Mesothelial cell of epicardium (in vitro differentiated cells): ENCODE results near the gene TFR2. TPM values are rescaled to one million over a fixed set of nuclear protein-coding genes. Genes with fewer than 3 reads are reported as not detected.

Experiments
- DNase-seq, 2 experiments: peaks; one replicate each; pipeline ENCODE4 v3.0.0; 2021; ENCODE audit warnings: low spot score in 2 of 2; ENCODE audit not compliant: unreplicated experiment in 2 of 2
- H3K27ac Mint-ChIP-seq: 2 replicates; pipeline ENCODE4 v1.8.0; 2021; ENCODE audit warnings: mixed read lengths
- H3K27me3 Mint-ChIP-seq: 2 replicates; pipeline ENCODE4 v1.8.0; 2021; ENCODE audit warnings: low read depth, mixed read lengths
- H3K36me3 Mint-ChIP-seq: 2 replicates; pipeline ENCODE4 v1.8.0; 2021; ENCODE audit warnings: mixed read lengths
- H3K4me1 Mint-ChIP-seq: 2 replicates; pipeline ENCODE4 v1.8.0; 2021; ENCODE audit warnings: mixed read lengths
- H3K4me3 Mint-ChIP-seq: 2 replicates; pipeline ENCODE4 v1.8.0; 2021; ENCODE audit warnings: mild to moderate bottlenecking, moderate library complexity, mixed read lengths
- H3K9me3 Mint-ChIP-seq: 2 replicates; pipeline ENCODE4 v1.8.0; 2021; ENCODE audit warnings: mixed read lengths
- CTCF ChIP-seq: fragments of 200-600 bp; sonication (generic); IDR thresholded peaks from one replicate; pipeline ENCODE4 v1.5.0; 2021; ENCODE audit warnings: antibody characterized with exemption; ENCODE audit not compliant: unreplicated experiment
- total RNA-seq: library from RNA; stranded (reverse); gene quantifications from 3 replicates; pipeline ENCODE4 v1.2.1, GENCODE V29; 2021

Gene TFR2
- total RNA-seq, 1 donor from 2014 or later: 0.54 TPM

- no peak for DNase-seq
- TF ChIP-seq CTCF: no peak
- peaks cover 7% of the 10 kb centered on the region for H3K36me3 Mint-ChIP-seq
- no peaks in the 10 kb centered on the region for H3K9me3 Mint-ChIP-seq
- H3K4me1 Mint-ChIP-seq: peaks cover 25% of the 10 kb centered on the region
- H3K4me3 Mint-ChIP-seq: no peak within 1 kb of the TSS
- no peak within 1 kb of the TSS for H3K27ac Mint-ChIP-seq
- H3K27me3 Mint-ChIP-seq: no peaks in the 10 kb centered on the region
Observed at GRCh38 chr7:100573691-100574361, 67.5 kb downstream of the TFR2 start, which contains the start of gene SAP25. Gene SAP25 (minus strand): TSS chr7:100573900. CDS start chr7:100573742, 158 bp downstream.

GRCh38 chr7:100572949-100573675, 68.2 kb downstream of the TFR2 start:
- Mint-ChIP-seq H3K4me3 (no peak overlapping the region), H3K27me3 (no peaks in the 10 kb centered on the region), H3K27ac (no peak overlapping the region), H3K4me1 (peaks cover 29% of the 10 kb centered on the region), H3K36me3 (peaks cover 7% of the 10 kb centered on the region), H3K9me3 (no peaks in the 10 kb centered on the region)
- no peak for DNase-seq
- no peak for TF ChIP-seq CTCF

- Mint-ChIP-seq H3K27me3 (no peaks in the 10 kb centered on the region), H3K4me3 (peak overlapping the region; percentile 34), H3K9me3 (no peaks in the 10 kb centered on the region), H3K4me1 (peaks cover 32% of the 10 kb centered on the region), H3K36me3 (peaks cover 7% of the 10 kb centered on the region), H3K27ac (peak overlapping the region; percentile 95)
- no peak for DNase-seq
- TF ChIP-seq CTCF: no peak
Observed at GRCh38 chr7:100572281-100572948, 68.9 kb downstream of the TFR2 start.

- Mint-ChIP-seq H3K4me1 (peaks cover 34% of the 10 kb centered on the region), H3K9me3 (no peaks in the 10 kb centered on the region), H3K36me3 (peaks cover 7% of the 10 kb centered on the region), H3K27ac (peak overlapping the region; percentile 95), H3K27me3 (no peaks in the 10 kb centered on the region), H3K4me3 (peak overlapping the region; percentile 34)
- DNase-seq: no peak
- TF ChIP-seq CTCF: no peak
Observed at GRCh38 chr7:100571829-100572116, 69.6 kb downstream of the TFR2 start.

- H3K27ac Mint-ChIP-seq: peak overlapping the region; percentile 95
- TF ChIP-seq CTCF: no peak
- H3K36me3 Mint-ChIP-seq: peaks cover 4% of the 10 kb centered on the region
- no peak overlapping the region for H3K4me3 Mint-ChIP-seq
- peaks cover 38% of the 10 kb centered on the region for H3K4me1 Mint-ChIP-seq
- no peaks in the 10 kb centered on the region for H3K9me3 Mint-ChIP-seq
- peak in 1 of 2 experiments; percentile 69 for DNase-seq
- no peaks in the 10 kb centered on the region for H3K27me3 Mint-ChIP-seq
Observed at GRCh38 chr7:100570954-100571828, 70.2 kb downstream of the TFR2 start.
